GM12891 (cell line): ENCODE data around the gene GEMIN8.

Source experiments
- POLR2A ChIP-seq: IDR thresholded peaks from 2 replicates; pipeline ENCODE4 v1.6.1; 2011; ENCODE audit warnings: low read depth, low read length, control low read depth
- POLR2AphosphoS5 ChIP-seq: IDR thresholded peaks from 2 replicates; pipeline ENCODE4 v1.6.1; 2011; ENCODE audit warnings: low read depth, low read length, control low read depth
- SPI1 ChIP-seq: IDR thresholded peaks from 2 replicates; pipeline ENCODE4 v1.6.1; 2011; ENCODE audit warnings: low read depth, low read length, control low read depth
- TAF1 ChIP-seq: IDR thresholded peaks from 2 replicates; pipeline ENCODE4 v1.6.1; 2011; ENCODE audit warnings: low read depth, low read length, control low read depth

DNA sequence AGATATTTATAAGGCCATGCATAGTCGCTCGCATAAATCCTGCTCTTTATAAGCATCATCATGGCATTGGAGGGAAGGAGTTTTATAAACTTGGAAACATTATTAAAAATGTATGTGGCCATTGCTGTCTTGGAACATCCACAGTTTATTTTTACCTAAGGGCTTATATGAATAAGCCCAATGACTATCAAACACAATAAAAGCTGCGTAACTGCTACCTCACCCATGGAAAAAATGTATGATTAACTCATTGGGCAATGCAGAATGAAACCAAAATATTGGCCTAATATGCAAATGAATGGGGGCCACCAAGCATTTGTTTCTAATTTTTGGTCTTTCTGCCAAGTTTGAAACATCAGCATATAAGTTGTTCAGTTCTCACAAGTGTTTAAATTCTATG is 19.1 kb downstream of the GEMIN8 start:
- TF ChIP-seq POLR2A = no peak
- no peak for TF ChIP-seq POLR2AphosphoS5
- TF ChIP-seq SPI1 = no peak
- no peak for TF ChIP-seq TAF1
